ENCODE data around the gene NDUFV1.
"Not testable (repeated sequence)": the region's sequence is repeated elsewhere in the genome, so short reads cannot be mapped to it uniquely, and the experiment has no call there.

NDUFV1 gene

GRCh38 chr11:67627812-67628624 is 21.3 kb downstream of the NDUFV1 start:
- no peak for DNase-seq (ENCODE audit: low spot score)

DNA sequence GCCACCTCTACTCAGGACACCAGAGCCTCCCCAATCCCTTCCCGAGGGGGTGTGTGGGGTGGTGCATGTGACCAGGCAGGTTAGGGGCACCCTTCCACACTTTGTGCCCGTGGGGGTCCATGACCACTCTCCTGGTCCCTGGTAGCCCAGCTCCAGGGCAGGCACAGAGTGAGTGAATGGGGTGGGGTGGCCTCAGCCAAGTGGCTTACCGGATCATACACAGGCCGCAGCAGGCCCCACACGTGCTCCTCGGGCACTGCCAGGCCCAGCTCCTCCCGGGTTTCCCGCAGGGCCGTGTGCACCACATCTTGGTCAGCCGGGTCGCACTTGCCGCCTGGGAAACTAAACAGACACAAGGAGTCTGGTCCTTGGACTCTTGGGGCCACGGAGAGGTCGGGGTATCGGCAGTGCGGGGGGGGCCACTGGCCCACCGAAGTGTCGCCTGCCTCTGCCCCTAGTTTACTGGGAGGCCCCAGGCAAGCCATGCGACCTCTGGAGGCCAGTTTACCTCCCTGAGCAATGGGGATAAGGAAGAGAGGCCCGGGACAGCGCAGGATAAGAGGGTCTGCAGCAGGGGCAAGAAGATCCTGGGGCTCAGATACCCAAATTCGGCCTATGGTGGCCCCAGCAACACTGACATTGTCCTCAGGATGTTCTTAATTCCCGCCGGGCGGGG is 22.1 kb downstream of the NDUFV1 start:
- DNase-seq (ENCODE audit: low spot score), result no peak

DNA sequence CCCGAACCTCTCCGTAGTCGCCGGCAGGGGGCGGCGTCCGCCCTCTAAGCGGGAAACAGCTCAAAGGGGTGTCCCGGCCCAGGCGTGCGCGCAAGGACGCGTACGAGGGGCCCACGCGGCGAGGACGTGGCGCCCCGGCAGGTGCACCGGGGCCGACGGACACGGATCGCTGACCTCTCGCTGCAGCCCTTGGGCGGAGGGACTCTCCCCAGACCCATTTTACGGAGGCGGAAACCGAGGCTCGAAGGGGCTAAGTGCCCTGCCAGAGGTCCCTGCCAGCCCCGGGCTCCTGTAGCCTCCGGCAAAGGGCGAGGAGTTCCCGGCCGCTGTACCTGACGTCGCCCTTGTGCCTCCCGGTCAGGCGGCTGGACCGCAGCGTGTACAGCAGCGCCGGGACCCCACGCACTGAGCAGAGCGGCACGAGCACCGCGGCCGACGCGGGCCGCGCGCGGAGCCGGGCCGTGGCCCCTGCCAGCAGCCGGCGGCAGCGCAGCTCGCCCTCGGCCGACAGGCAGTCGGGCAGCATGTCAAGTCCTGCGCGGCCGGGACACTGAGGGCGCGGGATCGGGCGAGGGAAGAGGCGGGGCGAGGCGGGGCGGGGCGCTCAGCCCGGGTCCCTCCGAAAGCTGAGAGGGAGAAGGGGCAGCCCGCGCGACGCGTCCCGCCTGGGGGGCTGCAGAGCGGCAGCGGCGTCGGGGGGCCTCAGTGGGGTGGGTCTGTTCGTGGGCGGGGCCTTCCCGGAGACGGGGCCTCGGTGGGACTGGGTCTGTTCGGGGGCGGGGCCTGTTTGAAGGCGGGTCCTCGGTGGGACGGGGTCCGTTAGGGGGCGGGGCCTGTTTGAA is 22.9 kb downstream of the NDUFV1 start, which contains the start of gene NUDT8:
Gene NUDT8, minus strand, starts transcription at position 552 of the 842 bp plus-strand sequence. Its CDS starts 26 bp downstream, at position 526.
- peak; percentile 76 for DNase-seq (ENCODE audit: low spot score)

- peak; percentile 96 for DNase-seq (ENCODE audit: low spot score)
These were observed 23.6 kb downstream of the NDUFV1 start for GRCh38 chr11:67630228-67630942.

GRCh38 chr11:67630943-67631331 is 24.2 kb downstream of the NDUFV1 start:
- no peak for DNase-seq (ENCODE audit: low spot score)

DNA sequence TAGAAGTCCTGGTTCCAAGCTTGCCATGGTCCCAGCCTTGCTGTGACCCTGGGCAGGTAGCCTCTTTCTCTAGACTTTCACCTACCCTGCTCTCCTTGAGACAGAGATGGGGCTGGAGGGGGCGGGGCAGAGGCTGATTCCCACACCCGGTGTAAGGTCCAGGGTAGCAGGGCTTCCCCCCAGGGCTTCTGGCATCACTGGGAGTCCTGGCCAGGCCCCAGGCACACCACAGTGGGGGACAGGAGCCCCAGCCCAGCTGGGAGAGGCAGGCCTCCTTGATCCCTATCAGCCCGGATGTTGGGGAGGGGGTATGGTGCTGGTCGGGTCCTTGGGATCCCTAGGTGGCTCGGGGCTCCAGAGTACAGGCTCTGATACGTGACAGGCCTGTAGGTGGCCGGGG is 24.7 kb downstream of the NDUFV1 start:
- DNase-seq (ENCODE audit: low spot score), result no peak

GRCh38 chr11:67631853-67632174 is 25.1 kb downstream of the NDUFV1 start:
- DNase-seq (ENCODE audit: low spot score), result no peak

GRCh38 chr11:67632175-67632981 is 25.6 kb downstream of the NDUFV1 start:
- peak; percentile 6 for DNase-seq (ENCODE audit: low spot score)

DNA sequence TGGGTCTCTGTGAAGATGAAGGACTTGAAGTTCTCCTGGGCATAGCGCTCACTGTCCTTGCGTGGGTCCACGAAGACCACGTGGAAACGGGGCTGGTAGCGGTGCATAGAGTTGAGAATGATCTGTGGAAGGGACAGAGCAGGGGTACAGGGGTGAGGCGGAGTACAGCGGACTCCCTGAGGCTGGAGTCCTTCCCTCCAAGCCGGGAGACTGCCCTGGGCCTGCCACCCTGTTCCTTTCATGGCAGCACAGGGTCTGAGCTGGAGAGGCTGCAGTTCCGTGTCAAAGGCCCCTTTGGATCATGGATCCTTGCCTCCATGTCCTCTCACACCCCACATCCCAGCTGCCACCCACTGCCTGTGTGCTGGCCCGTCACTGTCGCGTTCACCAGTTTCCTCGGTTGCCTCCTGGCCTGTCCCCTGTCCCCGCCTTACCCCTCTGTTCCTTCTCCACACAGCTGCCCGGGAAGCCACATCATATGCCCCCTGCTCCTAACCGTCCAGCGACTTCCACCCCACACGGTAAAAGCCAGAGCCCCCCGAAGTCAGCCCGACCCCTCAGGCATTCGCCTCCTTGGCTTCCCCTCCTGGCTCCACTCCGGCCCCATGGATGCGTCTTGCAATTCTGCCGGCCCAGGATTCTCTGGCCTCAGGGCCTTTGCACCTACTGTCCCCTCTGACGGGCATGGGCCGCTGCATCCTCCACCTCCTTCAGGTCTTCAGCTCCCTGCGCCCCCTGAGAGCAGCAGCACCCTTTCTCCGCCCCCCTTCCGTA is 26.4 kb downstream of the NDUFV1 start:
- DNase-seq (ENCODE audit: low spot score), result peak; percentile 1

DNA sequence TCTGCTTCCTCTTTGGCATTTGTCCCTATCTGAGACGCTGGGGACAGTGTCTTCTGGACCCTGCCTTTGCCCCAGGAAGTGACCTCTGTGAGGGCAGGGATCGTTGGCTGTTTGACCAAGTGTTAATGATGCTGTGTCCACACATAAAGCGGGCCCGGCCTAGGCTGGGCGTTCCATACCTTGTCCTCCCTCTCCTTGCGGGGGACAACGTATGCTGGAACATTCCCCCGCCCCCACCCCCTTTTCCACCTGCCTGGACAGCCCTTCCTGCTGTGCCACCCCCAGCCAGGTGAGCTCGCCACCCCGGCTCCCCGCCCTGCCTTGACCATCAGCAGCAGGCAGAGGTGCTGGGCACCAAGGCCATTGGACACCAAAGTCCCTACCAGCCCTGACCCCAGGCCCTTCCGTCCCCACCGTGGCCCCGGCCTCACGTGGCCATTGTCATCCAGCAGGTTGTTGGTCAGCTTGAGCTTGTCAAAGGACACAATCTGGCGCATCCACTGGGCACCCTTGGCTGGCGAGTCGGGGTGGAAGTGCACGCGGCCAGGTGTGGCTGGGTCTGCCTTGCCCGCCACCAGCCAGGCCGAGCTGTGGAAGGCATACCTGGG is 27.1 kb downstream of the NDUFV1 start:
- DNase-seq (ENCODE audit: low spot score), result no peak

DNA sequence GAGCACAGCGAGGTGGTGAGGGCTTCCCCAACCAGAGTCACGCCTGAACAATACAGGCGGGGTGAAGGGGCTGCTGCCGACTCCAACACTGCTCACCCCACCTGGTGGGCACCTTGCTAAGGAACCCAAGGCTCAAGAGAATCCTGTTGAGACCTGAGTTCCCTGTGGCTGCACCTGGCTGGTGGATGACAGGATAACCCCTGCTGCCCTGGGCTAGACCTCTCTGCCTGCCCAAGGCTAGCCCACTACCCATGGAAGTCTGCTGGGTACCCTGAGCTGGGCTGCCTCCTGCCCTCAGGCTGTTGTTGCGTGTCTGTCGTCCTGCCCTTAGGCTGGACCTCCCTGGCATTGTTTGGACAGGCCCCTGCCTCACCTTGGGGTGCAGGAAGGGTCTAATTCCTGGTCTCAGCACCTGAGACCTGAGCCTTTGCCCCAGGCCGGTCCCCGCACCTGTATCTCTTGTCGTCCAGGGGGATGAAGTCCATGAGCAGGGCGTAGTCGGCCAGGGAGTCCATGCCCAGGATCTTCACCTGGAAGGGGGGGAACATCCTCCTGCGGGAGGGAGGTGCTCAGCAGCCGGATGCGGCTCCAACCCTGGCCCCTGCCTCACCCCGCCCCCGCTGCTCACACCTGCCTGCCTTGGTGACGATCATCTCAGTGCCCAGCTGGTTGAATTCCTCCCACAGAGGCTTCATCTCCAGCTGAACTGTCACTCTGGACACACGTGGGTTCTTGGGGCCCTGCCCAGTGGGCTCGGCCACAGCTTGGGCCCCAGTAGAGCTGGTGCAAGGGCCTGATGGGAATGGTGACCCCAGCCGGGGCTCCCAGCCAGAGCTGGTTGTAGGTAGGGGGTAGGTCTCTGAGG is 27.9 kb downstream of the NDUFV1 start:
- no peak for DNase-seq (ENCODE audit: low spot score)

DNA sequence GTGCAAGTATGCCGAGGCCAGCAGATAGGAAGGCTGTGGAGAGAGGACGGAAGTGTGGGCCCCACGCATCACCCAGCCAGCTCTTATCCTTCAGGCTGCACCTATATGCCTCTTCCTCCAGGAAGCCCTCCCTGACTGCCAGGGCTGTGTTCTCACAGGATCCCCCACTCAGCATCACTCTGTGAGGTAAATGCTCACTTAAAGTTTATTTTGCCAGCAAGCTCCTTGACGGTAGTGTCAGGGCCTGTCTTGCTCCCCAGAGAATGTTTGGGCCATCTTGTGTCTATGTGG is 28.4 kb downstream of the NDUFV1 start:
- DNase-seq (ENCODE audit: low spot score), result no peak

GRCh38 chr11:67636962-67637361 is 30.2 kb downstream of the NDUFV1 start:
- no peak for DNase-seq (ENCODE audit: low spot score)

- DNase-seq (ENCODE audit: low spot score), result not testable (repeated sequence)
These were observed 30.7 kb downstream of the NDUFV1 start for GRCh38 chr11:67637441-67637840.

DNA sequence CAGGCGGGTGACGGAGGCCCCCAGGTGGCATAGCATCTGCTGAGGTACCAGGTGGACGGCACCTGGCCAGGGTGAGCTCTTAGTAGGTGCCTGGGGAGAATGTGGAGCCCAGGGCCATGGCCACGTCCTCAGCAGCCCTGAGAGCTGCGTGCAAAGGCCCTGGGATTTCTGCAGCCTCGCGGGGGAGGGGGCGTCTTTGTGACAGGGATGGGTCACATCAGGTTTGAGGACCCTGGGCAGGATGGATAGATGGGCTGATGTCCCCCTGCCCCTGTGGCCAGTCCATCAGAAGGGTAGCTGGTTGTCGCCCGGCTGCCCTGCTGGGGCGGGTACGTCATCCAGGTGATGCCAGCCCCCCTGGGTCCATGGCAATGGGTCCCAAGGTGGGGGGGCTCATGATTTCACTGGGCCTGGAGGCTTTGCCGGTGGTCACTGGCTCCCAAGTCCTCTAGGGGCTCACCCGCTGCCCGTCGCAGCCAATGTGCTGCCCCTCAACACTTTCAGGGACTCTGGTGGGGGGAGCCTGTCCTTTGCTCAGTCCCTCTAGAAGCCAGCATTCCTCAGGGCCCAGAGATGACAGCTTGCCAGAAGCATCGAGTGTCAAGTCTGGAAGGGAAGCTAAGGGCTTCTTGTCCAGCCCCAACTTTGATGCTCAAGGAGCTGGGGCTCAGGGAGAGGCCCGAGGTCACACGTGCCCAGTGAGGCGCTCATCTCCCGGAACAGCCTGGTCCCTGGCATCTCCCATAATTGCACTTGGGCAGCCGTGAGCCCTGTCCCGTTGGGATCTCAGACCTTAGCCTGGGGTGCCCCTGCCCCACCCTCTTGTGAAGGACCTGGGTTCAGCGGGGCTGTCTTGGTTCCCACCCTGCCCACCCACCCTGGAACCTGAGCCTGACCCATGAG is 32.0 kb downstream of the NDUFV1 start:
- no peak for DNase-seq (ENCODE audit: low spot score)

GRCh38 chr11:67639438-67639859 is 32.7 kb downstream of the NDUFV1 start, which contains the start of gene TBX10:
Gene TBX10 (minus strand): TSS chr11:67639763. CDS start chr11:67639472, 291 bp downstream.
- no peak for DNase-seq (ENCODE audit: low spot score)

- DNase-seq (ENCODE audit: low spot score), result peak; percentile 87
These were observed 33.5 kb downstream of the NDUFV1 start for GRCh38 chr11:67640021-67640757.

Measured in iPS-NIHi11 (cell line).